ENCODE measurements around the gene WIZ. TPM values are rescaled to one million over a fixed set of nuclear protein-coding genes. Genes with fewer than 3 reads are reported as not detected.

WIZ gene
- total and polyA plus RNA-seq, 10 donors = 6.6 to 33.7 (median 24.8) TPM

GRCh38 chr19:15431396-15432017 lies 18.2 kb downstream of the WIZ start:
- no peaks in the 10 kb centered on the region for H3K27me3 ChIP-seq (replicated peaks in 1 of 7)
- peaks cover 22 to 63% (median 49%) of the 10 kb centered on the region in 6 donors for H3K4me1 ChIP-seq
- H3K4me3 ChIP-seq = peak overlapping the region; percentile 63 to 96 (median 78)
- DNase-seq = peak; percentile 67
- WGBS, 5 donors = 27 to 34% (median 28%) methylated on average over 7 of the region's 7 CpGs
- no peaks in the 10 kb centered on the region for H3K9me3 ChIP-seq
- peaks cover 3 to 45% (median 27%) of the 10 kb centered on the region in 6 donors for H3K36me3 ChIP-seq
- intact Hi-C loops (cut with DNase I; ENCODE audit: low total_unique reads) = no loop called here
- peak overlapping the region in 5 of 8 donors; percentile 58 to 94 (median 75) for H3K27ac ChIP-seq
- TF ChIP-seq POLR2AphosphoS5 (IDR thresholded peaks at IDR 0.05) = no peak
- TF ChIP-seq CTCF (IDR thresholded peaks at IDR 0.05 in 8 of 11, conservative IDR thresholded peaks at IDR 0.05 in 3 of 11) = no peak
- TF ChIP-seq POLR2A (IDR thresholded peaks at IDR 0.05) = no peak

- H3K36me3 ChIP-seq = peaks cover 5 to 53% (median 33%) of the 10 kb centered on the region in 6 donors
- H3K27ac ChIP-seq = no peak overlapping the region
- peaks cover 22 to 67% (median 51%) of the 10 kb centered on the region in 6 donors for H3K4me1 ChIP-seq
- intact Hi-C loops (cut with DNase I; ENCODE audit: low total_unique reads) = no loop called here
- DNase-seq = no peak
- WGBS, 5 donors = 86 to 94% (median 90%) methylated on average over 7 to 10 of the region's 10 CpGs
- peak overlapping the region in 5 of 8 donors; percentile 1 to 96 (median 79) for H3K4me3 ChIP-seq
- no peaks in the 10 kb centered on the region for H3K9me3 ChIP-seq
- TF ChIP-seq POLR2AphosphoS5 (IDR thresholded peaks at IDR 0.05) (no peak), CTCF (IDR thresholded peaks at IDR 0.05 in 8 of 11, conservative IDR thresholded peaks at IDR 0.05 in 3 of 11) (no peak), POLR2A (IDR thresholded peaks at IDR 0.05) (no peak)
- no peaks in the 10 kb centered on the region for H3K27me3 ChIP-seq (replicated peaks in 1 of 7)
Measured at GRCh38 chr19:15430526-15431120, 19.1 kb downstream of the WIZ start.

GRCh38 chr19:15429825-15430467 lies 19.8 kb downstream of the WIZ start:
- H3K9me3 ChIP-seq = no peaks in the 10 kb centered on the region
- TF ChIP-seq POLR2A (IDR thresholded peaks at IDR 0.05) (no peak), POLR2AphosphoS5 (IDR thresholded peaks at IDR 0.05) (no peak), CTCF (IDR thresholded peaks at IDR 0.05 in 8 of 11, conservative IDR thresholded peaks at IDR 0.05 in 3 of 11) (no peak)
- H3K4me1 ChIP-seq = peaks cover 22 to 67% (median 51%) of the 10 kb centered on the region in 6 donors
- DNase-seq = peak; percentile 63
- no peak overlapping the region for H3K27ac ChIP-seq
- WGBS, 5 donors = 83 to 94% (median 93%) methylated on average over 2 to 24 of the region's 24 CpGs
- H3K4me3 ChIP-seq = no peak overlapping the region
- peaks cover 5 to 59% (median 39%) of the 10 kb centered on the region in 6 donors for H3K36me3 ChIP-seq
- no peaks in the 10 kb centered on the region for H3K27me3 ChIP-seq (replicated peaks in 1 of 7)
- intact Hi-C loops (cut with DNase I; ENCODE audit: low total_unique reads) = no loop called here

Data from spleen (tissue), 11 donors.